ENCODE results near the gene MARCHF11. TPM values are rescaled to one million over a fixed set of nuclear protein-coding genes. Genes with fewer than 3 reads are reported as not detected.

MARCHF11 gene
- total RNA-seq, 2 experiments from 2014 or later, result not detected

GRCh38 chr5:16108418-16108817, 71.2 kb downstream of the MARCHF11 start:
- CTCF ChIA-PET, result no interaction called here
- Histone ChIP-seq H3K27me3 (ENCODE audit: control insufficient read depth in 1 of 2, insufficient read depth in 2 of 2, low read length in 2 of 2) (no peaks in the 10 kb centered on the region), H3K27ac (ENCODE audit: low read depth in 1 of 2, low read length in 2 of 2) (no peak overlapping the region), H3K4me1 (ENCODE audit: insufficient read depth, low read length) (no peaks in the 10 kb centered on the region), H3K4me3 (ENCODE audit: low read length) (no peak overlapping the region), H3K36me3 (ENCODE audit: insufficient read depth, low read length) (no peaks in the 10 kb centered on the region), H3K9me3 (ENCODE audit: control insufficient read depth in 1 of 2, insufficient read depth in 1 of 2, low read length in 2 of 2) (peaks cover 8 to 19% of the 10 kb centered on the region in 2 experiments)
- Mint-ChIP-seq H3K27ac (no peak overlapping the region), H3K27me3 (no peaks in the 10 kb centered on the region), H3K4me1 (ENCODE audit: low read depth) (no peaks in the 10 kb centered on the region), H3K36me3 (ENCODE audit: low read depth) (no peaks in the 10 kb centered on the region), H3K9me3 (peaks cover 8% of the 10 kb centered on the region), H3K4me3 (no peak overlapping the region)
- POLR2A ChIA-PET, result no interaction called here
- intact Hi-C loops (cut with DNase I, micrococcal nuclease), result no loop called here
- TF ChIP-seq CTCF (IDR thresholded peaks at IDR 0.05), result no peak
- no peak for DNase-seq
- no peak for ATAC-seq (ENCODE audit: poor library complexity)

- Mint-ChIP-seq H3K27me3 (no peaks in the 10 kb centered on the region), H3K36me3 (ENCODE audit: low read depth) (no peaks in the 10 kb centered on the region), H3K9me3 (peaks cover 14% of the 10 kb centered on the region), H3K4me1 (ENCODE audit: low read depth) (no peaks in the 10 kb centered on the region), H3K4me3 (no peak overlapping the region), H3K27ac (no peak overlapping the region)
- CTCF ChIA-PET, result no interaction called here
- POLR2A ChIA-PET, result no interaction called here
- H3K4me1 ChIP-seq (ENCODE audit: insufficient read depth, low read length), result no peaks in the 10 kb centered on the region
- DNase-seq, result no peak
- no peaks in the 10 kb centered on the region for H3K27me3 ChIP-seq (ENCODE audit: control insufficient read depth in 1 of 2, insufficient read depth in 2 of 2, low read length in 2 of 2)
- no peak for ATAC-seq (ENCODE audit: poor library complexity)
- H3K36me3 ChIP-seq (ENCODE audit: insufficient read depth, low read length), result no peaks in the 10 kb centered on the region
- H3K4me3 ChIP-seq (ENCODE audit: low read length), result no peak overlapping the region
- H3K27ac ChIP-seq (ENCODE audit: low read depth in 1 of 2, low read length in 2 of 2), result no peak overlapping the region
- TF ChIP-seq CTCF (IDR thresholded peaks at IDR 0.05), result no peak
- intact Hi-C loops (cut with DNase I, micrococcal nuclease), result no loop called here
- H3K9me3 ChIP-seq (ENCODE audit: control insufficient read depth in 1 of 2, insufficient read depth in 1 of 2, low read length in 2 of 2), result peaks cover 9 to 12% of the 10 kb centered on the region in 2 experiments
Observed at GRCh38 chr5:16104961-16105360, 74.6 kb downstream of the MARCHF11 start.

GRCh38 chr5:16095612-16096011, 84.0 kb downstream of the MARCHF11 start:
- no peak for ATAC-seq (ENCODE audit: poor library complexity)
- intact Hi-C loops (cut with DNase I, micrococcal nuclease), result no loop called here
- no peak overlapping the region for H3K27ac ChIP-seq (ENCODE audit: low read depth in 1 of 2, low read length in 2 of 2)
- no peaks in the 10 kb centered on the region for H3K9me3 ChIP-seq (ENCODE audit: control insufficient read depth in 1 of 2, insufficient read depth in 1 of 2, low read length in 2 of 2)
- CTCF ChIA-PET, result no interaction called here
- POLR2A ChIA-PET, result no interaction called here
- Mint-ChIP-seq H3K9me3 (no peaks in the 10 kb centered on the region), H3K27me3 (peaks cover 3% of the 10 kb centered on the region), H3K4me3 (no peak overlapping the region), H3K4me1 (ENCODE audit: low read depth) (no peaks in the 10 kb centered on the region), H3K27ac (no peak overlapping the region), H3K36me3 (ENCODE audit: low read depth) (no peaks in the 10 kb centered on the region)
- no peaks in the 10 kb centered on the region for H3K27me3 ChIP-seq (ENCODE audit: control insufficient read depth in 1 of 2, insufficient read depth in 2 of 2, low read length in 2 of 2)
- H3K4me1 ChIP-seq (ENCODE audit: insufficient read depth, low read length), result no peaks in the 10 kb centered on the region
- H3K4me3 ChIP-seq (ENCODE audit: low read length), result no peak overlapping the region
- TF ChIP-seq CTCF (IDR thresholded peaks at IDR 0.05), result no peak
- no peak for DNase-seq
- no peaks in the 10 kb centered on the region for H3K36me3 ChIP-seq (ENCODE audit: insufficient read depth, low read length)

Measured in CD4-positive, alpha-beta T cell (primary cell).